ENCODE data around the gene CRHR1.

- no peak for TF ChIP-seq CTCF (IDR thresholded peaks at IDR 0.05)
- no peak for TF ChIP-seq POLR2A (IDR thresholded peaks at IDR 0.05)
These were observed 9.1 kb downstream of the CRHR1 start for GRCh38 chr17:45792995-45793755.

All from uterus (tissue), 2 donors.